SU-DHL-6 (cell line): ENCODE results near the gene MYO7B.

Source experiments
- H2AFZ ChIP-seq: fragments of 200-600 bp; sonication (generic); 2 replicates; pipeline ENCODE4 v1.6.1; 2014; ENCODE audit warnings: low read depth, mild to moderate bottlenecking, moderate library complexity, mixed read lengths, antibody characterized with exemption, low read length; ENCODE audit not compliant: severe bottlenecking
- H3F3A ChIP-seq: fragments of 200-600 bp; shearing (Covaris generic); 2 replicates; pipeline ENCODE4 v1.6.0; 2016; ENCODE audit warnings: antibody characterized with exemption, mild to moderate bottlenecking; ENCODE audit not compliant: insufficient read depth
- H3K27ac ChIP-seq: fragments of 200-600 bp; sonication (generic); 2 replicates; pipeline ENCODE4 v1.5.1; 2016; ENCODE audit warnings: low read depth, mild to moderate bottlenecking, low read length, moderate library complexity, mixed read lengths
- H3K27me3 ChIP-seq: fragments of 200-600 bp; sonication (generic), shearing (Covaris generic); 2 replicates; pipeline ENCODE4 v1.6.0; 2014; ENCODE audit warnings: mild to moderate bottlenecking, low read length
- H3K36me3 ChIP-seq: fragments of 200-600 bp; sonication (generic); 2 replicates; pipeline ENCODE4 v1.6.1; 2014; ENCODE audit warnings: mild to moderate bottlenecking, low read length, mixed read lengths
- H3K4me2 ChIP-seq: fragments of 300-600, 200-600 bp; shearing (Covaris generic), sonication (generic); 2 replicates; pipeline ENCODE4 v1.6.0; 2014; ENCODE audit warnings: low read length, low read depth, mild to moderate bottlenecking; ENCODE audit not compliant: poor library complexity, severe bottlenecking
- H3K4me3 ChIP-seq: fragments of 200-600 bp; sonication (generic); 2 replicates; pipeline ENCODE4 v1.5.1; 2014; ENCODE audit warnings: antibody characterized with exemption, low read length, mild to moderate bottlenecking, mixed read lengths; ENCODE audit not compliant: insufficient read depth, poor library complexity, severe bottlenecking
- H3K79me2 ChIP-seq: fragments of 200-600 bp; sonication (generic); 2 replicates; pipeline ENCODE4 v1.6.1; 2014; ENCODE audit warnings: mild to moderate bottlenecking, low read length, moderate library complexity; ENCODE audit not compliant: insufficient read depth
- H3K9ac ChIP-seq: fragments of 200-600 bp; sonication (generic); 2 replicates; pipeline ENCODE4 v1.7.0; 2014; ENCODE audit warnings: mild to moderate bottlenecking, low read length
- H3K9me2 ChIP-seq: fragments of 200-600 bp; sonication (generic); replicated peaks from 2 replicates; pipeline ENCODE4 v1.6.1; 2014; ENCODE audit warnings: low read length; ENCODE audit not compliant: insufficient read depth
- H3K9me3 ChIP-seq: fragments of 200-600 bp; sonication (generic); 2 replicates; pipeline ENCODE4 v1.6.1; 2014; ENCODE audit warnings: low read length, mixed read lengths; ENCODE audit not compliant: insufficient read depth
- H4K20me1 ChIP-seq: fragments of 200-600 bp; sonication (generic); 2 replicates; pipeline ENCODE4 v1.6.1; 2014; ENCODE audit warnings: low read depth, mild to moderate bottlenecking, antibody characterized with exemption, low read length, moderate library complexity, mixed read lengths
- EZH2phosphoT487 ChIP-seq: fragments of 200-600 bp; sonication (generic), shearing (Covaris generic); conservative IDR thresholded peaks from 2 replicates; pipeline ENCODE4 v1.6.1; 2018; ENCODE audit warnings: mild to moderate bottlenecking, antibody characterized with exemption, low read length, moderate library complexity, mixed read lengths
- TF ChIP-seq, protein P1 (sequence below): fragments of 200-600 bp; sonication (generic); IDR thresholded peaks from one replicate; pipeline ENCODE4 v1.5.1; 2017; ENCODE audit warnings: antibody characterized with exemption, mild to moderate bottlenecking, low read length, moderate library complexity; ENCODE audit not compliant: insufficient read depth, poor library complexity, severe bottlenecking

The MYO7B gene

DNA sequence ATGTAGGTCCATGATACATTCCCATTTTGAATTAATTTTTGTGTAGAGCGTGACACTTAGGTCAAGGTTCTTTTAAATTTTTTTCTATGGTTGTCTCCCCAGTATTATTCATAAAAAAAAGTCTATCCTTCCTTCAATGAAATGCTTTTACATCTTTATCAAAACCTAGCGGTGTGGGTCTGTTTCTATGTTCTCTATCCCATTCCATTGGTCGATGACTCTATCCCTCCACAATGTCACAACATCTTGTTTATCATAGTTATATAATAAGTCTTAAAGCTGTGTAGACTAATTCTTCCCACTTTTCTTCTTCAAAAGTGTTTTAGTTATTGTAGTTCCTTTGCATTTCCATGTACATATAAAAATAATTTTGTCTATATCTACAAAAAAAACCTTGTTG lies 63.2 kb downstream of the MYO7B start:
- H3K79me2 ChIP-seq, result no peaks in the 10 kb centered on the region
- H4K20me1 ChIP-seq, result no peaks in the 10 kb centered on the region
- H3K27ac ChIP-seq, result no peak overlapping the region
- no peaks in the 10 kb centered on the region for H3K36me3 ChIP-seq
- no peak overlapping the region for H3K9ac ChIP-seq
- H3K4me3 ChIP-seq, result no peak overlapping the region
- no peaks in the 10 kb centered on the region; the same call in 1 of the 2 replicates for H3K27me3 ChIP-seq
- H3F3A ChIP-seq, result no peaks in the 10 kb centered on the region
- no peaks in the 10 kb centered on the region for H3K9me3 ChIP-seq
- H3K9me2 ChIP-seq, result no peaks in the 10 kb centered on the region
- no peak overlapping the region for H2AFZ ChIP-seq
- TF ChIP-seq EZH2phosphoT487, result no peak
- TF ChIP-seq, protein P1, sequence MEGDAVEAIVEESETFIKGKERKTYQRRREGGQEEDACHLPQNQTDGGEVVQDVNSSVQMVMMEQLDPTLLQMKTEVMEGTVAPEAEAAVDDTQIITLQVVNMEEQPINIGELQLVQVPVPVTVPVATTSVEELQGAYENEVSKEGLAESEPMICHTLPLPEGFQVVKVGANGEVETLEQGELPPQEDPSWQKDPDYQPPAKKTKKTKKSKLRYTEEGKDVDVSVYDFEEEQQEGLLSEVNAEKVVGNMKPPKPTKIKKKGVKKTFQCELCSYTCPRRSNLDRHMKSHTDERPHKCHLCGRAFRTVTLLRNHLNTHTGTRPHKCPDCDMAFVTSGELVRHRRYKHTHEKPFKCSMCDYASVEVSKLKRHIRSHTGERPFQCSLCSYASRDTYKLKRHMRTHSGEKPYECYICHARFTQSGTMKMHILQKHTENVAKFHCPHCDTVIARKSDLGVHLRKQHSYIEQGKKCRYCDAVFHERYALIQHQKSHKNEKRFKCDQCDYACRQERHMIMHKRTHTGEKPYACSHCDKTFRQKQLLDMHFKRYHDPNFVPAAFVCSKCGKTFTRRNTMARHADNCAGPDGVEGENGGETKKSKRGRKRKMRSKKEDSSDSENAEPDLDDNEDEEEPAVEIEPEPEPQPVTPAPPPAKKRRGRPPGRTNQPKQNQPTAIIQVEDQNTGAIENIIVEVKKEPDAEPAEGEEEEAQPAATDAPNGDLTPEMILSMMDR, result no peak
- H3K4me2 ChIP-seq, result no peak overlapping the region

DNA sequence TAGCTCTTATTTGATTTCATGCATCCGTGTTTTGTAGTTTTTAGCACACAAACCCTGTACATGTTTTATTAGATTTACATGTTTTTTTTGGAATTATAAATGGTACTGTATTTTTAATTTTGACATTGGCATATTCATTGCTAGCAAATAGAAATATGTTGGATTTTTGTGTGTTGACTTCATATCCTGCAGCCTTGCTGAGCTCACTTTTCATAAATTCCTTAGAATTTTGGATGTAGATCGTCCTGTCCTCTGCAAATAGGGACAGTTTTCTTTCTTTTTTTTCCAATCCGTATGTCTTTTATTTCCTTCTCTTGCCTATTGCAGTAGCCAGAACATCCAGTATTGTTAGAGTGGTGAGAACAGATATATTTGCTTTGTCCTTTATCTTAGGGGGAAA lies 63.7 kb downstream of the MYO7B start:
- Histone ChIP-seq H3K79me2 (no peaks in the 10 kb centered on the region), H3K4me2 (no peak overlapping the region), H2AFZ (no peak overlapping the region), H3K9ac (no peak overlapping the region), H3K9me2 (no peaks in the 10 kb centered on the region), H3K36me3 (no peaks in the 10 kb centered on the region), H3K27ac (no peak overlapping the region), H3F3A (no peaks in the 10 kb centered on the region), H3K9me3 (no peaks in the 10 kb centered on the region), H3K4me3 (no peak overlapping the region), H4K20me1 (no peaks in the 10 kb centered on the region), H3K27me3 (no peaks in the 10 kb centered on the region; the same call in 1 of the 2 replicates)
- no peak for TF ChIP-seq EZH2phosphoT487

DNA sequence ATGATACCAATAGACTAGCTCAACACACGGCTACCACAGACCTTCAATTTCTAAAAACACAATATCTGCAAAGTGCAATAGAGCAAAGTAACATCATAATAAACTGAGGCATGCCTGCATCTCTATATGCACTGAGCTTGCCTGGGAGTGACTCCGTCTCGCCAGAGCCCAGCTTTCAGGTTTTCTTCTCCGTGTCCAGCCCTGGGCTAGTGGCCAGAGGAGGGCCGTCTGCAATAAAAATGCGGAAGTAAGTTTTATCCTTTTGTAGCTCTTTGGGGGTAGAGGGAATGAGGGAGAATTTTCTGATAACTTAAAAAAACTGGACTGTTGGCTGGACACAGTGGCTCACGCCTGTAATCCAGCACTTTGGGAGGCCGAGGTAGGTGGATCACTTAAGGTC lies 69.5 kb downstream of the MYO7B start:
- no peaks in the 10 kb centered on the region for H3K79me2 ChIP-seq
- no peak overlapping the region for H3K4me3 ChIP-seq
- no peaks in the 10 kb centered on the region for H3F3A ChIP-seq
- TF ChIP-seq, protein P1, result no peak
- TF ChIP-seq EZH2phosphoT487, result no peak
- H3K9me2 ChIP-seq, result no peaks in the 10 kb centered on the region
- H3K9me3 ChIP-seq, result no peaks in the 10 kb centered on the region
- no peak overlapping the region for H3K4me2 ChIP-seq
- no peak overlapping the region for H3K9ac ChIP-seq
- H3K27me3 ChIP-seq, result no peaks in the 10 kb centered on the region; the same call in 1 of the 2 replicates
- H3K36me3 ChIP-seq, result no peaks in the 10 kb centered on the region
- no peak overlapping the region for H3K27ac ChIP-seq
- no peak overlapping the region for H2AFZ ChIP-seq
- no peaks in the 10 kb centered on the region for H4K20me1 ChIP-seq

DNA sequence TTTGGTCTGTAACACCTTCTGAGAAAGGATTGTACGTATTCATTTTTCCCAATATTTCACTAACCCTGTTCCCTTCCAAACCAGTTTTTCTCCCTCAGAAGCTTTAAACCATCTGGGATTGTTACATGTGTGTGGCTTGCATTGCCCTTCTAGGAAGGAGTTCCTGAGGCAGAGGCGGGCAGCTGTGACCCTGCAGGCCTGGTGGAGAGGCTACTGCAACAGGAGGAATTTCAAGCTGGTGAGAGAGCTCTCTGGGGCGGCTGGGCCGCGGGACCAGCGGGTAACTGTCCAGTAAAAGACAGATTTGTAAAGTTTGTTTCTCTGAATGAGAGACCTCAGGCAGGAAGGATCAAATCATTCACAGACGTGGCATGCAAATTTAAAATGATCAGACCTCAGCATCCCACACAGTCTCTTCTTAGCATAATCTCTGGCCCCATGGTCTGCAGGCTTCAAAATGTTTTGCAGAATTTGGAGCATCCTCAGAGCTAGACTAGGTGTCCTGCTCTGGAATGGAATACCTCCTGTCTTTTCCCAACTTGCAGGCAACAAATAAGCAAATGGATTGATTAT lies 70.3 kb downstream of the MYO7B start:
- Histone ChIP-seq H3F3A (no peaks in the 10 kb centered on the region), H4K20me1 (no peaks in the 10 kb centered on the region), H3K27me3 (no peaks in the 10 kb centered on the region; the same call in 1 of the 2 replicates), H3K4me2 (no peak overlapping the region), H3K9me2 (no peaks in the 10 kb centered on the region), H3K4me3 (no peak overlapping the region), H3K36me3 (no peaks in the 10 kb centered on the region), H3K9me3 (no peaks in the 10 kb centered on the region), H3K79me2 (no peaks in the 10 kb centered on the region), H3K27ac (no peak overlapping the region), H3K9ac (no peak overlapping the region), H2AFZ (no peak overlapping the region)
- TF ChIP-seq, protein P1, result no peak
- TF ChIP-seq EZH2phosphoT487, result no peak
